Measurements from ENCODE around the gene EIF4EBP2.
A peak's percentile ranks its signal among the peaks of the same experiment; 100 is the strongest.

EIF4EBP2 gene

DNA sequence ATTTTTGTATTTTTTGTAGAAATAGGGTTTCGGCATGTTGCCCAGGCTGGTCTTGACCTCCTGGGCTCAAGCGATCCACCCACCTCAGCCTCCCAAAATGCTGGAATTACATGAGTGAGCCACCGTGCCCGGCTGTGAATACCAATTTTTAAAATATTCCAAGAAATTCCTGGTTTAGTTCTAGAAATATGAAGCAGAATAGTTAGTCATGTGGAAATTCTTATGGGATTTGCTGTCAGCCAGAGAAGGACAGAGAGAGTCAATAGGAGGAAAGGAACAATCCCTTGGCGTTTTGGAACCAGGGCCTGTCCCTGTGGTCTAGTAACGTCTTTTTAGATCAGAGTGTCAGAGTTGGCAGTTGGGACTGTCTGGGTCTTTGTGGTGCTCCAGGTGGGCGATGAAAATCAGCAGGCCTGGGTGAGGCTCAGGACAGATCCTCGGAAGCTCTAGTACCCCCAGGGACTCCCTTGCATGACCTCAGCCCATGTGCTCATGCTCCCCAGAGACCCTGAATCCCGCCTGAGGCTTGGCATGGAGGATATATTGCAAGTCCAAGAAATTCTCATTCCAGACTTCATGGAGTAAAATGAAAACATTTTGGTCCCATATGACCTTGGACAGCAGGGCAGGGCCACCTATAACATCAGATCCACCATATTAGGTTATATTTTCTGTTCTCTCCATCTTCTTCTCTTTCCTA is 29.8 kb downstream of the EIF4EBP2 start:
- no peak for DNase-seq

- DNase-seq, result no peak
Observed at GRCh38 chr10:70435241-70436085, 31.5 kb downstream of the EIF4EBP2 start.

DNA sequence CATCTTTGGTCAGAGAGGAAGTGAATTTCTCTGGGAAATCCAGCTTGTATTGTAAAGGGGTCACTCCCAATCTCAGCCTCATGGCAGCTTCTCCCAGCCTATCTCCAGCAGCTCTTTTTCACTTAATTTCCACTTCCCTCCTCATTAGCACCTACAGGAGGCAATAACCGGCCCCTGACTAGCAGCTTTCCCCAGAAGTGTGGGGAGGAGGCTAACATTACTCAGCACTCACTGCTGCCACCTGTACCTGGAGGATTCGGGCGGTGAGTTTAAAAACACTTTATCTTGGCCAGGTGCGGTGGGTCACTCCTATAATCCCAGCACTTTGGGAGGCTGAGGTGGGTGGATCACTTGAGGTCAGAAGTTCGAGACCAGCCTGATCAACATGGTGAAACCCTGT is 33.8 kb downstream of the EIF4EBP2 start:
- no peak for DNase-seq

- DNase-seq, result no peak
Observed at GRCh38 chr10:70440296-70441160, 36.6 kb downstream of the EIF4EBP2 start.

- DNase-seq, result no peak
Observed at GRCh38 chr10:70441161-70441894, 37.4 kb downstream of the EIF4EBP2 start, which contains the start of gene NODAL. TSS of gene NODAL (minus strand) at chr10:70441681. CDS start at chr10:70441667, 14 bp downstream.

DNA sequence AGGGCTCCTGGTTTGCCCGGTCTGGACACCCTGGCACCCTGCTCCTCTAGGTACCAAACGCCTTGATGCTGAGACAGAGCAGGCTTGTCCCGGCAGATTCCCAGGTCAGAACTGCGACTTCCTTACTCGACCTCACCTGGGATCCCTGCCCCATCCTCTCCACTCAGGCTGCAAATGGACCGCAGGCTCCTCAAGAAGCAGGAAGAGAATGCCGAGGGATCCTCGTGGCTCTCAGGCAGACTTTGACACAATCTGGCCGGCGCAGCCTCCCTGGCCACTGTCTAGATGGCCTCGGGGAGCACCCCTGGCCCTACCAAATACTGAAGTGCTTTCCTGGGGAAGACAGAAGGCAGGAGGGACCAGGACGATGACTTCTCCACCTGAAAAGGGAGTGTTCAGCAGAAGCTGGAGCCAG is 38.0 kb downstream of the EIF4EBP2 start:
- DNase-seq, result no peak

- DNase-seq, result no peak
Observed at GRCh38 chr10:70442332-70442988, 38.5 kb downstream of the EIF4EBP2 start.

DNA sequence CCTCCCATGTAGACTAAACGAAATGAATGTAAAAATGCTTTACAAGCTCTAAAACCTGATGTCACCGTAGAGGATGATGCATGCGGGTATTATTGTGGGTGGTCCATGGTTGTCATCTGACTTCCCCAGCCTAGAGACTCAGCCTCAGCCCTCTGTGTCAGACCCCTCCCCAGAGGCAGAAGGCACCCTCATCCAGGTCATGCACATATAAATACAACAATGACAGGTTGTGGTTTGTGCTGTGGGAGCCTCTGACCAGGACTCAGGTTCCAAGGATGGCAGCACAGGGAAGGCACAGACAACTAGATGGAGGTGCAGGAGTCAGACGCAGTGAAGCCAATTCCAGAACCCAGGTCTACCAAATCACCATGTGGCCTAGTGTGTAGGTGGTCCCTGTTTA is 40.8 kb downstream of the EIF4EBP2 start:
- no peak for DNase-seq

GRCh38 chr10:70445718-70446657 is 42.0 kb downstream of the EIF4EBP2 start:
- no peak for DNase-seq

- no peak for DNase-seq
Observed at GRCh38 chr10:70448236-70448635, 44.3 kb downstream of the EIF4EBP2 start.

GRCh38 chr10:70455213-70455630 is 51.3 kb downstream of the EIF4EBP2 start:
- DNase-seq, result no peak

DNA sequence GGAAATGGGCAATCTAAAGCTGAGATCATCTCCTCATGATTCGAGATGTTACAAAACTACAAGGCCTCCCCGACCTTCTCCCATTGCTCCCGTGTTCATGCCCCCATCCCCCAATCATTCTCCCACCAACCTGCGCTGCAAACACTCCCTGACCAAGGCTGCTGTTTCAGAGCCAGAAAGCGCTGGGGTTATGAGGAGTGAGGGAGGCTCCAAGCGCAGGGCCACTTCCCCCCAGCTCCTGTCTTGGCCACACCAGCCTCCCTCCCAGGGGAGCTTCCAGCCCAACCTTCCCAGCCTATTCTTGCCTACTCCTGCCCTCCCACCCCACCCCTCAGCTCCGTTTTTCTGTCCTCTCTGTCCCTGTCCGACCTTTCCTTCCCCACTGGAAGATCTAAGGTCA is 52.2 kb downstream of the EIF4EBP2 start:
- no peak for DNase-seq

DNA sequence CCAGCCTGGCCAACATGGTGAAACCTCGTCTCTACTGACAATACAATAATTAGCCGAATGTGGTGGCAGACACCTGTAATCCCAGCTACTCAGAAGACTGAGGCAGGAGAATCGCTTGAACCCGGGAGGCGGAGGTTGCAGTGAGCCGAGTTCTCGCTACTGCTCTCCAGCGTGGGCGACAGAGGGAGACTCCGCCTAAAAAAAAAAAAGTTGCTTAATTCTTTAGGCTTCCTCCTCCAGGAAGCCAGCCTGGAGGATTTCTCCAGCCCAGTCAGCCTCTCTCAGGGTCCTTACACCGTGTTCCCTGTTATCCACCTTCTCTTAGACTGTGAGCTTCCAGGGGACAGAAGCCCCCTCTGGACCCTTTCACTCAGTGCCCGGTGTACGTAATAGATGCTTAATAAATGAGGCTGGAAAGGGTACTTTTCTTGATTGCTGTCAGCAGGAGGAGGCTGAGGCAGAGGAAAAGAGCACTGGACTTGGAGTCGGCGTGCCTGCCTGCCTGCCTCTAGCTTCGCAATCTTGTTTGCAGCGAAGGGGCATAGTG is 53.9 kb downstream of the EIF4EBP2 start:
- DNase-seq, result no peak

DNA sequence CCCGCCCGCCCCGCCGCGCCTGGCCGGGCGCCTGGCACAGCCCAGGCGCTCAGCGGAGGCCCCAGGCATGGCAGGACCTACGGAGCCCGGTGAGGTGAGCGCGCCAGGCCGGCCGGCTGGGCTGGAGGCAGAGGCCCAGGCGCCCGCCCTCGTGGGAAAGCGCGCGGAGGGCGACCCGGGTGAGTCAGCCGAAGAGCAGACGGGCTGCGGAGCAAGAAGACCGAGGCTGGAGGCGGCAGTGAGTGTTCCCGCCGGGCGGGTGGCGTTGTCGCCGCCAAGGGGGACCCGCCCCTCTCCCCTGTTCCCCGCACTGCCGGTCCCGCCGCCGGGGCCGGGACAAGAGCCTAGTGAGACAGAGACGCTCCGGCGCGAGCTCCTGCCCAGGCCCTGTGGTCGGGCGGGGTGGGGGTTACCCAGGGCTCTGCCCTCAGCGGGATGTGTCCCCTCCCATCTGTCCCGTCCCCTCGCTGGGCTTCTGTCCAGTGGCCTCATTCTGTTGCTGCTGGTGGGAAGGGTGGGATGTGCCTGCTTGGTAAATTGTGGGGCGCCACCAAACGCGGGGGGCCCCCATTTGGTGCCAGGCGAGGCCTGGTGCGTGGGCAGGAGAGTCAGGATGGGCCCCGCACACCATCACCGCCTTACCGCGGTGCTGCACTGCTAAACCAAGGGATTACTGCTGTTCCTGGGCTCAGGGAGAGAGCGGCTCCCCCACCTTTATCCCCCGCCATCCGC is 54.5 kb downstream of the EIF4EBP2 start:
- no peak for DNase-seq

DNA sequence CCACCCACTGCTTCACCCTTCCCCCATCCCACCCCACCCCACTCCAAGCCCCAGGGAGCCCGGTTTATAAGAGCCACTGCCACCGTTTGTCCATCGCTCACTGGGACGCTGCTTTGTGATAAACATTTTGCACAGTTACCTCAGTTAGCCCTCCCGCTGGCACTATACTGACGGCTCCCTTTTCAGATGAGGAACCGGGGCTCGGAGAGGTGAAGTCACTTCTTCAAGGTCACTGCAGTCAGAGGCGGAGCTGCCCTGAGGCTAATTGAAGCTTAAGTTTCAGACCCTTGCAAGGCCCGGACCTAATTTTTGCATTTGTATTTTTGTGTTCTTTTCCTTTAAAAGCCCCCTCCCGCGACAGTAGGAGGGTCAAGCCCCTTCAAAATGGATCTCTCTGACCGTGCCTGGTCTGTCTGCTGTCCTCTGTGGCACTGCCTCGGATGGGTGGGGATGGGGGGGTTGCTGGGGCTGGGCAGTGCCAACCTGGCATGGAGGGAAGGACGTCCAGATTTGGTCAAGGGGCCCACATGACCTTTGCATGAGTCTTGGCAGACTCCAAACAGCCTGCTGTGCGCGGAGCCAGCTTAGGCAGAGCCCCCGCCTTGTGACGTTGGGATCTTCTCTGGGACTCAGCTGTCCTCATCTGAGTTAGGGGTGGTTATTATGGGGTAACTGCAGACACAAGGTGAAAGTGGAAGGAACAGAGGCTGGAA is 55.3 kb downstream of the EIF4EBP2 start:
- DNase-seq, result no peak

GRCh38 chr10:70459774-70460490 is 56.0 kb downstream of the EIF4EBP2 start:
- no peak for DNase-seq

DNA sequence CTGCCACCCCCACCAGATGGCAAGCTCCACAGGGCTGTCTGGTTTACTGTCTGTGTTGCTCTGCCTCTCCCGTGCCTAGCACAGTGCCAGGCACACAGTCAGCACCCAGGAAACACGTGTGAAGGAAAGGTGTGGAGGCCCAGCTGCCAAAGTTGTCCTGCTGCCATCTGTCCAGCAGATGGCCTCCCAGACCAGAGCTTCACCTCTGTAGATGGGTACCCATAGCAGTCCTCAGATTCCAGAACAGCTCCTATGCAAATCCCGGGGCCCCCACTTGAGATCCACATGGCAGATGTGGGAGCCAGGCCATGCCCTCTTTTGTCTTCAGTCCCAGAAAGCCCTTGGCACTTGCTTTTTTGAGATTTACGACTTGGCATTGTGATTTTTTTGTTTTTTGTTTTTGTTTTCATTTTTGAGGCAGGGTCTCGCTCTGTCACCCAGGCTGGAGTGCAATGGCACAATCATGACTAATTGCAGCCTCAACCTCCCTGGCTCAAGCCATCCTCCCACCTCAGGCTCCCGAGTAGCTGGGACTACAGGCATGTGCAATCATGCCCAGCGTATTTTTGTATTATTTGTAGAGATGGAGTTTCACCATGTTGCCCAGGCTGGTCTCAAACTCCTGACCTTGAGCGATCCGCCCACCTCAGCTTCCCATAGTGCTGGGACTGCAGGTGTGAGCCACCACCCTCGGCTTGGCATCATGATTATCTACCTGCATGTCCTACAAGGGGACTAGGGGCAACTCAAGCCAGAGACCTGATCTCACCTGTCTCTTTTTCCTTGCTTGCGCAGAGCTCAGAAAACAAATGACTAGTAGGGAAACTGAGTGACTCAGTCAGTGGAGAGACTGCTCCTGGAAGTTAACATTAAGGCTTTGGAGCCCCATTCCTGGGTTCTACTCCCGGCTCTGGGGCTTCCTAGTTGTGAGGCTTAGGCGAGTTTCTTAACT is 57.7 kb downstream of the EIF4EBP2 start:
- DNase-seq, result peak; percentile 55

Measured in CD4-positive, alpha-beta T cell treated with Interleukin-10 for 1 hour (primary cell).